ENCODE results near the gene GAREM2.

DNA sequence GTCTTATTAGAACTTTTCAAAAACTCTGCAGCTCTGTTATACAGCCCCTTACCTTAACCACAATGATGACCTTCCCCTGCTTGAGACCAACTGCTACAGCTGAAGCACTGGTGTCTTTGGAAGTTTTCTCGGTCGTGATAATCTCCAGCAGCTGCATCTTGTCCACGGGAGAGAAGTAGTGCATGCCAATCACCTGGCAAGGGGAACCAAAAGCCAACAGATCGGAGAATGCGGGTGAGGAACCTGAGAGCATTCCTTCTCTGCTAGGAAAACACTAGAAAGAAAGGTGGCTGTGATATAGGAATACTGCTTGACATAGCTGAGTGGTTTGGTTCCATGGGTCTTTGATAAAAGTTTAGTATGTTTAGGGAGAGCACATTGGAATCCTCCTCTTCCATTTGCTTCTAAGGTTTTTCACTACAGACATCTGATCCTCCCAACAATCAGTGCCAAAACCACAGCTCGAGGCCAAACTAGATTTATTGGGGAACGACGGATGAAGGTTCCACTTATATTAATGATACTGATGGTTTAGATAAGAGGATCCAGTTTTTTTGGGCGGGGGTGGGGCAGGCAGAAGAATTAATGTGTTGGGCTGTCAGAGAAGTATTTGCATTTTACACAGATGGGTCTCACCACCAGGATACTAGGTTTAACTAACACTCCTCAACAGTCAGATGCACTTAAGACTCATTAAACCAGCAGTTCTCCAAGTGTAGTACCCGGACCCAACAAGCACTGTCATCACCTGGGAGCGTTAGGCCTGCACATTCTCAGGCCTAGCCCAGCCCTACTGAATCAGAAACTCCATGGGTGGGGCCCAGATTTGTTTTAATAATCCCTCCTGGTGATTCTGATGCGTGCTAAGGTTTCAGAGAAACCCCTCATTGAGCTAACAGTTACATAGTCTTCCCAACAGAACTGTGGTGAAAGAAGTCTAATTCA is 22.4 kb downstream of the GAREM2 start:
- TF ChIP-seq, protein P1, sequence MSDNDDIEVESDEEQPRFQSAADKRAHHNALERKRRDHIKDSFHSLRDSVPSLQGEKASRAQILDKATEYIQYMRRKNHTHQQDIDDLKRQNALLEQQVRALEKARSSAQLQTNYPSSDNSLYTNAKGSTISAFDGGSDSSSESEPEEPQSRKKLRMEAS (IDR thresholded peaks at IDR 0.05; ENCODE audit: low read depth) = no peak
- TF ChIP-seq CHD2 (IDR thresholded peaks at IDR 0.05; ENCODE audit: low read length, partially characterized antibody) (no peak), GABPA (IDR thresholded peaks at IDR 0.05; ENCODE audit: low read depth) (no peak), YY1 (IDR thresholded peaks at IDR 0.05; ENCODE audit: low read depth) (no peak), MEF2A (IDR thresholded peaks at IDR 0.05; ENCODE audit: borderline replicate concordance, low read depth) (no peak), EP300 (IDR thresholded peaks at IDR 0.05; ENCODE audit: borderline replicate concordance in 1 of 2, low read depth in 1 of 2, low read length in 1 of 2) (no peak), POLR2AphosphoS5 (IDR thresholded peaks at IDR 0.05; ENCODE audit: low read depth, low read length) (no peak), TCF12 (IDR thresholded peaks at IDR 0.05) (no peak), ELF1 (IDR thresholded peaks at IDR 0.05) (no peak), SIN3A (IDR thresholded peaks at IDR 0.05; ENCODE audit: borderline replicate concordance, low read depth, low read length) (no peak), EZH2phosphoT487 (IDR thresholded peaks at IDR 0.05; ENCODE audit: borderline replicate concordance, low read depth) (no peak)
- TF ChIP-seq, protein P2, sequence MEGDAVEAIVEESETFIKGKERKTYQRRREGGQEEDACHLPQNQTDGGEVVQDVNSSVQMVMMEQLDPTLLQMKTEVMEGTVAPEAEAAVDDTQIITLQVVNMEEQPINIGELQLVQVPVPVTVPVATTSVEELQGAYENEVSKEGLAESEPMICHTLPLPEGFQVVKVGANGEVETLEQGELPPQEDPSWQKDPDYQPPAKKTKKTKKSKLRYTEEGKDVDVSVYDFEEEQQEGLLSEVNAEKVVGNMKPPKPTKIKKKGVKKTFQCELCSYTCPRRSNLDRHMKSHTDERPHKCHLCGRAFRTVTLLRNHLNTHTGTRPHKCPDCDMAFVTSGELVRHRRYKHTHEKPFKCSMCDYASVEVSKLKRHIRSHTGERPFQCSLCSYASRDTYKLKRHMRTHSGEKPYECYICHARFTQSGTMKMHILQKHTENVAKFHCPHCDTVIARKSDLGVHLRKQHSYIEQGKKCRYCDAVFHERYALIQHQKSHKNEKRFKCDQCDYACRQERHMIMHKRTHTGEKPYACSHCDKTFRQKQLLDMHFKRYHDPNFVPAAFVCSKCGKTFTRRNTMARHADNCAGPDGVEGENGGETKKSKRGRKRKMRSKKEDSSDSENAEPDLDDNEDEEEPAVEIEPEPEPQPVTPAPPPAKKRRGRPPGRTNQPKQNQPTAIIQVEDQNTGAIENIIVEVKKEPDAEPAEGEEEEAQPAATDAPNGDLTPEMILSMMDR (IDR thresholded peaks at IDR 0.05) = no peak
- TF ChIP-seq, protein P3, sequence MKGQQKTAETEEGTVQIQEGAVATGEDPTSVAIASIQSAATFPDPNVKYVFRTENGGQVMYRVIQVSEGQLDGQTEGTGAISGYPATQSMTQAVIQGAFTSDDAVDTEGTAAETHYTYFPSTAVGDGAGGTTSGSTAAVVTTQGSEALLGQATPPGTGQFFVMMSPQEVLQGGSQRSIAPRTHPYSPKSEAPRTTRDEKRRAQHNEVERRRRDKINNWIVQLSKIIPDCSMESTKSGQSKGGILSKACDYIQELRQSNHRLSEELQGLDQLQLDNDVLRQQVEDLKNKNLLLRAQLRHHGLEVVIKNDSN (IDR thresholded peaks at IDR 0.05; ENCODE audit: borderline replicate concordance, low read depth) = no peak
